Measurements from ENCODE around the gene MAU2.

DNA sequence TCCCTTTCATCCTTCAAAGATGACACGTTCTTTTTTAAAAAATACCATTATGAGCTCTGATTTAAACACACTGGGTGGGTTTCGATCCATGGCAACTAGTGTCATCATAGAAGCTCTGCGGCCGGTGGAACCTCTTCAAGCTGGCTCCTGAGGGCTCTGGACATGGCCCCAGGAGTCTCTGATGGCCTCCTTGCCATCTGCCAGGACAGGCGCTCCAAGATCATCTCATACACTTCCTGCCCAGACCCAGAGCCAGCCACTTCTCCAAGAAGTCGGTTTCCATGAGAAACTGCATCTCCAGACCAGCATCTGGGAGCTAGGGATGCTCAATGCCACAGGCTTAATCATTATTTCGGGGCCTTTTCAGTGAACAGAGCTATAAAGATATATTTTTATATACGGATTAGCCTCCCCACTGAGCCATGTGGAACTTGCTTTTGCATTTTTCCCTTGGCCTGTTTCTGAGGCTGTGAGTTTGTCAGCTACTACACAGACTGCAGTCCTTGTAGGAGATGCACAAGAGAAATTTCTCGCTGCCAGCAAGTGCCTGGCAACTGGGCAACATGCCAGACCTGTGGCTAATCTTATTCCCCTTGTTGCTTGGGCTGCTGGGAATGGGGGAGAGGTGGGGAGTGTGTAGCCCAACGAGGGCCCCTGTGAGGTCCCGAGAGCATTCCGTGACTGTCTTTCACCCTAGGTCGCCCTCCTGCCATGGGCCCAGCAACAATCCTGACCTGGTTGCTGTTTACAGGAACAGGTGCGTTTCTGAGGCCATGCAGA is 16.3 kb upstream of the MAU2 start:
- TF ChIP-seq ZNF70 (CRISPR knock-in tag; IDR thresholded peaks at IDR 0.05) (no peak), ZNF8 (CRISPR knock-in tag; IDR thresholded peaks at IDR 0.05) (no peak), TCF4 (CRISPR knock-in tag; IDR thresholded peaks at IDR 0.05; ENCODE audit: borderline replicate concordance) (no peak), RARB (CRISPR knock-in tag; IDR thresholded peaks at IDR 0.05) (no peak), ISL1 (CRISPR knock-in tag; IDR thresholded peaks at IDR 0.05) (no peak), ARNTL (CRISPR knock-in tag; IDR thresholded peaks at IDR 0.05; ENCODE audit: borderline replicate concordance, low read depth) (no peak), ZC3H10 (CRISPR knock-in tag; IDR thresholded peaks at IDR 0.05) (no peak), ZFP30 (CRISPR knock-in tag; IDR thresholded peaks at IDR 0.05) (no peak), ZFP3 (CRISPR knock-in tag; IDR thresholded peaks at IDR 0.05) (no peak)
- TF ChIP-seq, protein P1, sequence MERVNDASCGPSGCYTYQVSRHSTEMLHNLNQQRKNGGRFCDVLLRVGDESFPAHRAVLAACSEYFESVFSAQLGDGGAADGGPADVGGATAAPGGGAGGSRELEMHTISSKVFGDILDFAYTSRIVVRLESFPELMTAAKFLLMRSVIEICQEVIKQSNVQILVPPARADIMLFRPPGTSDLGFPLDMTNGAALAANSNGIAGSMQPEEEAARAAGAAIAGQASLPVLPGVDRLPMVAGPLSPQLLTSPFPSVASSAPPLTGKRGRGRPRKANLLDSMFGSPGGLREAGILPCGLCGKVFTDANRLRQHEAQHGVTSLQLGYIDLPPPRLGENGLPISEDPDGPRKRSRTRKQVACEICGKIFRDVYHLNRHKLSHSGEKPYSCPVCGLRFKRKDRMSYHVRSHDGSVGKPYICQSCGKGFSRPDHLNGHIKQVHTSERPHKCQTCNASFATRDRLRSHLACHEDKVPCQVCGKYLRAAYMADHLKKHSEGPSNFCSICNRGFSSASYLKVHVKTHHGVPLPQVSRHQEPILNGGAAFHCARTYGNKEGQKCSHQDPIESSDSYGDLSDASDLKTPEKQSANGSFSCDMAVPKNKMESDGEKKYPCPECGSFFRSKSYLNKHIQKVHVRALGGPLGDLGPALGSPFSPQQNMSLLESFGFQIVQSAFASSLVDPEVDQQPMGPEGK (CRISPR knock-in tag; IDR thresholded peaks at IDR 0.05; ENCODE audit: borderline replicate concordance), result no peak
- TF ChIP-seq, protein P2, sequence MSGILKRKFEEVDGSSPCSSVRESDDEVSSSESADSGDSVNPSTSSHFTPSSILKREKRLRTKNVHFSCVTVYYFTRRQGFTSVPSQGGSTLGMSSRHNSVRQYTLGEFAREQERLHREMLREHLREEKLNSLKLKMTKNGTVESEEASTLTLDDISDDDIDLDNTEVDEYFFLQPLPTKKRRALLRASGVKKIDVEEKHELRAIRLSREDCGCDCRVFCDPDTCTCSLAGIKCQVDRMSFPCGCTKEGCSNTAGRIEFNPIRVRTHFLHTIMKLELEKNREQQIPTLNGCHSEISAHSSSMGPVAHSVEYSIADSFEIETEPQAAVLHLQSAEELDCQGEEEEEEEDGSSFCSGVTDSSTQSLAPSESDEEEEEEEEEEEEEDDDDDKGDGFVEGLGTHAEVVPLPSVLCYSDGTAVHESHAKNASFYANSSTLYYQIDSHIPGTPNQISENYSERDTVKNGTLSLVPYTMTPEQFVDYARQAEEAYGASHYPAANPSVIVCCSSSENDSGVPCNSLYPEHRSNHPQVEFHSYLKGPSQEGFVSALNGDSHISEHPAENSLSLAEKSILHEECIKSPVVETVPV (CRISPR knock-in tag; IDR thresholded peaks at IDR 0.05), result no peak
- TF ChIP-seq, protein P3, sequence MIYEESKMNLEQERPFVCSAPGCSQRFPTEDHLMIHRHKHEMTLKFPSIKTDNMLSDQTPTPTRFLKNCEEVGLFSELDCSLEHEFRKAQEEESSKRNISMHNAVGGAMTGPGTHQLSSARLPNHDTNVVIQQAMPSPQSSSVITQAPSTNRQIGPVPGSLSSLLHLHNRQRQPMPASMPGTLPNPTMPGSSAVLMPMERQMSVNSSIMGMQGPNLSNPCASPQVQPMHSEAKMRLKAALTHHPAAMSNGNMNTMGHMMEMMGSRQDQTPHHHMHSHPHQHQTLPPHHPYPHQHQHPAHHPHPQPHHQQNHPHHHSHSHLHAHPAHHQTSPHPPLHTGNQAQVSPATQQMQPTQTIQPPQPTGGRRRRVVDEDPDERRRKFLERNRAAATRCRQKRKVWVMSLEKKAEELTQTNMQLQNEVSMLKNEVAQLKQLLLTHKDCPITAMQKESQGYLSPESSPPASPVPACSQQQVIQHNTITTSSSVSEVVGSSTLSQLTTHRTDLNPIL (CRISPR knock-in tag; IDR thresholded peaks at IDR 0.05; ENCODE audit: low read depth), result no peak

Data from SK-N-SH treated with all-trans-retinoic acid at 6 μM for 48 hours (cell line).